Heart left ventricle (tissue), 13 donors: ENCODE results near the gene LSS.

Experiments used
- CTCF ChIP-seq, 12 donors: fragments of 200-600 bp; sonication (generic) in 4 of 12; IDR thresholded peaks; one replicate each; pipeline versions ENCODE4 v1.5.0 to v1.8.0; 2018 to 2022; ENCODE audit warnings: antibody characterized with exemption in 12 of 12, mild to moderate bottlenecking in 5 of 12
- POLR2A ChIP-seq, 2 donors: fragments of 450-650 bp; IDR thresholded peaks; one replicate each; pipeline ENCODE4 v1.6.1; 2017; ENCODE audit warnings: antibody characterized with exemption in 2 of 2, mild to moderate bottlenecking in 2 of 2, moderate library complexity in 2 of 2
- donor health status: ischemic (EF 13 %, LVEDD 7.1; RV severe dilation, severe dysfunction).
- donor health status: DM: no; HTN: yes; CAD: no.
- donor health status: DM: no; HTN: no; CAD: no.
- donor health status: ischemic (EF 25% LVEDD 6.9; RV normal size, moderate dysfunction).
- donor health status: ischemic (EF 25% LVEDD 5.7; RV mildly dilated, moderate dysfunction).
- donor health status: ischemic (EF 35%, LVEDD 5.7; RV mildly dilated, moderate dysfunction).
- donor health status: nonischemic (EF 11% LVEDD 7.7; RV severe dilation, severe dysfunction).
- donor health status: DM: yes; HTN: yes; CAD: no.
- donor health status: PGD.
- donor health status: ischemic (EF 29% LVEDD 5.4; RV normal size, mild dysfunction).
- donor health status: nonischemic (EF 23%, LVEDD 6.1; RV moderate dilation, normal function).

- no peak for TF ChIP-seq CTCF (IDR thresholded peaks at IDR 0.05)
- TF ChIP-seq POLR2A (IDR thresholded peaks at IDR 0.05), result no peak
Observed at GRCh38 chr21:46171585-46171984, 57.0 kb downstream of the LSS start.
